Right lobe of liver (tissue), 6 donors: ENCODE measurements around the gene GPR158. TPM values are rescaled to one million over a fixed set of nuclear protein-coding genes. Genes with fewer than 3 reads are reported as not detected.

ENCODE experiments used
- ATAC-seq, 4 donors: fragments of 200-7000 bp; cut with Tn5 transposase; one replicate each; pipeline ENCODE4 v1.9.1; 2020; ENCODE audit warnings: mild to moderate bottlenecking in 4 of 4, moderate library complexity in 4 of 4
- DNase-seq, 3 donors: peaks; one replicate each; pipeline ENCODE4 v3.0.0-alpha.2; 2020
- H3K27ac ChIP-seq, 3 donors: fragments of 200-600 bp; one replicate each; pipeline ENCODE4 v1.8.0; 2022
- H3K27me3 ChIP-seq, 2 donors: fragments of 200-600 bp; one replicate each; pipeline ENCODE4 v1.8.0; 2022
- H3K36me3 ChIP-seq, 4 donors: fragments of 200-600 bp; sonication (generic) in 1 of 4; one replicate each; pipeline versions ENCODE4 v1.5.1 to v1.8.0; 2017 to 2022; ENCODE audit warnings: control low read depth in 1 of 4
- H3K4me1 ChIP-seq, 4 donors: fragments of 200-600 bp; sonication (generic) in 1 of 4; one replicate each; pipeline versions ENCODE4 v1.5.1 to v1.8.0; 2017 to 2022; ENCODE audit warnings: control low read depth in 1 of 4
- H3K4me3 ChIP-seq, 3 donors: fragments of 200-600 bp; one replicate each; pipeline ENCODE4 v1.8.0; 2022
- H3K9me3 ChIP-seq, 4 donors: fragments of 200-600 bp; sonication (generic) in 1 of 4; one replicate each; pipeline versions ENCODE4 v1.5.1 to v1.8.0; 2017 to 2022; ENCODE audit warnings: control low read depth in 1 of 4
- POLR2A ChIP-seq: fragments of 450-650 bp; IDR thresholded peaks from one replicate; pipeline ENCODE4 v1.6.1; 2017; ENCODE audit warnings: antibody characterized with exemption, mild to moderate bottlenecking
- WGBS: methylation state at CpG from one replicate; pipeline ENCODE4 v1.1.6; 2018; ENCODE audit warnings: low coverage, low lambda C conversion rate; ENCODE audit not compliant: insufficient coverage; ENCODE audit errors: missing lambda C conversion rate; 5-methylcytosine and 5-hydroxymethylcytosine counted together
- intact Hi-C, 2 donors: fragments of 100-400 bp; cut with DNase I; formaldehyde crosslinking; loops; one replicate each; pipeline versions ENCODE4 v1.11.2 to v1.14.1; 2022
- small RNA-seq, 2 experiments: library from RNA; depleted of rRNA; stranded (forward); fragments of <200 nt; gene quantifications; one replicate each; pipeline ENCODE3, GENCODE V24; 2016
- total RNA-seq, 6 experiments: library from RNA; depleted of rRNA in 2 of 6; stranded (reverse); fragments of >200 nt in 2 of 6; fragmentation: NEBNext Ultra II Directional in 3 of 6; extraction: Animal tissue kit (Norgen Biotek cat#: 25700) in 3 of 6; gene quantifications; one replicate each; pipeline versions ENCODE4 v1.1.0 to v1.2.4, GENCODE V29; 2016 to 2023
- TF ChIP-seq, protein P1 (sequence below), 4 donors: fragments of 200-600 bp in 3 of 4; fragments of 450-650 bp in 1 of 4; IDR thresholded peaks; one replicate each; pipeline versions ENCODE4 v1.5.1 to v1.8.0; 2016 to 2022; ENCODE audit warnings: antibody characterized with exemption in 4 of 4, mild to moderate bottlenecking in 2 of 4
- donor health status: DM: no; HTN: yes; CAD: no.
- donor health status: DM: no; HTN: no; CAD: no.
- donor health status: DM: no; HTN: no; CAD: no.
- donor health status: DM: no; HTN: yes; CAD: no.
- donor health status: DM: no; HTN: yes; CAD: no.

Gene GPR158
- total RNA-seq, 6 experiments from 2014 or later: 0.04 to 0.14 TPM; not detected in 4

GRCh38 chr10:25642721-25643120 is 467.9 kb downstream of the GPR158 start:
- H3K27ac ChIP-seq: no peak overlapping the region
- WGBS: 56% methylated on average over 3 of the region's 3 CpGs
- TF ChIP-seq, protein P1, sequence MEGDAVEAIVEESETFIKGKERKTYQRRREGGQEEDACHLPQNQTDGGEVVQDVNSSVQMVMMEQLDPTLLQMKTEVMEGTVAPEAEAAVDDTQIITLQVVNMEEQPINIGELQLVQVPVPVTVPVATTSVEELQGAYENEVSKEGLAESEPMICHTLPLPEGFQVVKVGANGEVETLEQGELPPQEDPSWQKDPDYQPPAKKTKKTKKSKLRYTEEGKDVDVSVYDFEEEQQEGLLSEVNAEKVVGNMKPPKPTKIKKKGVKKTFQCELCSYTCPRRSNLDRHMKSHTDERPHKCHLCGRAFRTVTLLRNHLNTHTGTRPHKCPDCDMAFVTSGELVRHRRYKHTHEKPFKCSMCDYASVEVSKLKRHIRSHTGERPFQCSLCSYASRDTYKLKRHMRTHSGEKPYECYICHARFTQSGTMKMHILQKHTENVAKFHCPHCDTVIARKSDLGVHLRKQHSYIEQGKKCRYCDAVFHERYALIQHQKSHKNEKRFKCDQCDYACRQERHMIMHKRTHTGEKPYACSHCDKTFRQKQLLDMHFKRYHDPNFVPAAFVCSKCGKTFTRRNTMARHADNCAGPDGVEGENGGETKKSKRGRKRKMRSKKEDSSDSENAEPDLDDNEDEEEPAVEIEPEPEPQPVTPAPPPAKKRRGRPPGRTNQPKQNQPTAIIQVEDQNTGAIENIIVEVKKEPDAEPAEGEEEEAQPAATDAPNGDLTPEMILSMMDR (IDR thresholded peaks at IDR 0.05): no peak
- TF ChIP-seq POLR2A: no peak
- H3K27me3 ChIP-seq: no peaks in the 10 kb centered on the region
- H3K4me1 ChIP-seq: no peaks in the 10 kb centered on the region
- no peaks in the 10 kb centered on the region for H3K9me3 ChIP-seq
- intact Hi-C loops: no loop called here
- H3K4me3 ChIP-seq: no peak overlapping the region
- DNase-seq (no peak), ATAC-seq (no peak)
- no peaks in the 10 kb centered on the region for H3K36me3 ChIP-seq

GRCh38 chr10:25646371-25646770 is 471.6 kb downstream of the GPR158 start:
- Histone ChIP-seq H3K27me3 (no peaks in the 10 kb centered on the region), H3K9me3 (no peaks in the 10 kb centered on the region), H3K36me3 (no peaks in the 10 kb centered on the region), H3K27ac (no peak overlapping the region), H3K4me3 (no peak overlapping the region), H3K4me1 (no peaks in the 10 kb centered on the region)
- intact Hi-C loops: no loop called here
- no peak for TF ChIP-seq POLR2A
- TF ChIP-seq, protein P1 (IDR thresholded peaks at IDR 0.05): no peak
- DNase-seq (no peak), ATAC-seq (no peak)
- 53% methylated on average over 2 of the region's 2 CpGs for WGBS

DNA sequence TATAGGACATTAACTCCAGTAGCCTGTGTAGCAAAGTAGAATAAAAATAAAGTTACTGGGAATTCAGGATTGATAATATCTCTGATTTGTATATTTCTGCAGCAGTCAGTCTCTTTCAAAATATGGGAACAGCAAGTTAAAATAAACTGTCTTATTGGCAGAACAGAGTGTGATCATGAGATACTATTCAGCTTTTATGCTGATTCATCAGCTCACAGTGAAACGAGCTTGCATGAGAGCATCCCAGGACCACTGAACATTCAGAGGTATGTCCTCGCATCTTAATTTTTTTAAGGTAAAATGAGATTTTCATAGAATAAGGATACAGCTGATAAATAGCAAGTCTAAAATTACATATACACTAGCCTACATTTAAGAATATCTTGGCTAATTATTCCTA is 476.7 kb downstream of the GPR158 start:
- H3K36me3 ChIP-seq: no peaks in the 10 kb centered on the region
- H3K27ac ChIP-seq: no peak overlapping the region
- H3K9me3 ChIP-seq: no peaks in the 10 kb centered on the region
- TF ChIP-seq POLR2A: no peak
- TF ChIP-seq, protein P1 (IDR thresholded peaks at IDR 0.05): no peak
- intact Hi-C loops: no loop called here
- H3K27me3 ChIP-seq: no peaks in the 10 kb centered on the region
- no peaks in the 10 kb centered on the region for H3K4me1 ChIP-seq
- no peak for DNase-seq
- ATAC-seq: no peak
- WGBS: 30% methylated on average over 2 of the region's 2 CpGs
- H3K4me3 ChIP-seq: no peak overlapping the region

Small RNA genes within 50 kb of the gene (small RNA-seq; reads per million reads assigned to genes)
- 0 reads per million in 2 experiments for gene RN7SKP220

Other genes starting within 250 kb of the GPR158 start
- gene PRTFDC1, start 222.4 kb upstream of the GPR158 start, total RNA-seq: 1 to 10 TPM in 3 of 6 experiments, under 1 TPM in 2, not detected in 1; 0.76 to 3.5 (median 1.1) TPM
- gene ENKUR, start 158.8 kb upstream of the GPR158 start, total RNA-seq: under 1 TPM; 0.15 to 1.00 (median 0.27) TPM
- gene THNSL1, start 158.4 kb upstream of the GPR158 start, total RNA-seq: 10 to 100 TPM in 1 of 6 experiments, 1 to 10 TPM in 5; 4.9 to 13.6 (median 7.6) TPM